HG02885 (cell line): ENCODE measurements around the gene ZNF584.
"Not testable (repeated sequence)": the region's sequence is repeated elsewhere in the genome, so short reads cannot be mapped to it uniquely, and the experiment has no call there.

ENCODE experiments used
- ATAC-seq: cut with Tn5 transposase; IDR thresholded peaks from one replicate; pipeline ENCODE4 v1.9.1; 2021; ENCODE audit warnings: mild to moderate bottlenecking; ENCODE audit not compliant: unreplicated experiment, poor library complexity

ZNF584 gene

DNA sequence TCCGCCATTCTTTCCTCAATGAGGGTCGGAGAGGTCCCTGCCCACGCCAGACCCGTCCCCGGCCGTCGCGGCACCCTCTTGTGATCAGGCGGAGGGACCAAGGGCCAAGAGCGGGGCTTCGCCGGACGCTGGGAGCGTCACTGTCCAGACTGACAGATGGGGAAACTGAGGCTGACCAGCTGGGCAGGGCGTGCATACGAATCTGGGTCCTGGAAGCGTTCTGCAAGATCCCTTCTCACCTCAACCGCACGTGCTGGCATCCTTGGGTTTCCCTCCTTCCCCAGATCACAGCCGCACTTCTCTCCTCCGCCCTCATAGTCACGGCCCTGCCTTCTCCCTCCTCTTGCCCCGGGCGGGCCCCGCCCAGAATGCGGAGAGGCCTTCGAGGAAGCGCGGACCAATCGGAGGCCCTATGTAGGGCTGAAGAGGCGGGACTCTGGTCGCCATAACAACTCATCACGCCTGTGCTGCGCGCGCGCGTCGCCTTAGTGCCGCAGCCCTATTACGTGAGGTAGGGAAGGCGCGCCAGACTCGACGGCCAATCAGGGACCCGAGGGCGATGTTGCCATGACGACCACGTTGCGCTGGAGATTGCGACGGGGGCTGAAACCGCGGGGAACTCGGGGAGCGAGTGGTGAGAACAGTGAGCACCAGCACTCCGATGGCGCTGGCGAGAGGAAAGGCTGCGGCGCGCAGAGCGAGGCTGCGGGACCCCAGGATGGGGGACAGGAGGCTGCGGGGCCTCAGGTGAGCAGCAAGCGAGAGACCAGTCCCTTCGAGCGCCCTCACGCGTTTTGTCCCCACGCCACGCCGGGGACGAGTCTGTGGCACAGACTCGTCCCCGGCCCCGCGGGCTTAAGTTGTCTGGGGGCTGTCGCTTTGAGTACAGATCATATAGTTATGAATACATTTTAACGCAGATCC is 7.3 kb upstream of the ZNF584 start:
- peak; percentile 98 for ATAC-seq

DNA sequence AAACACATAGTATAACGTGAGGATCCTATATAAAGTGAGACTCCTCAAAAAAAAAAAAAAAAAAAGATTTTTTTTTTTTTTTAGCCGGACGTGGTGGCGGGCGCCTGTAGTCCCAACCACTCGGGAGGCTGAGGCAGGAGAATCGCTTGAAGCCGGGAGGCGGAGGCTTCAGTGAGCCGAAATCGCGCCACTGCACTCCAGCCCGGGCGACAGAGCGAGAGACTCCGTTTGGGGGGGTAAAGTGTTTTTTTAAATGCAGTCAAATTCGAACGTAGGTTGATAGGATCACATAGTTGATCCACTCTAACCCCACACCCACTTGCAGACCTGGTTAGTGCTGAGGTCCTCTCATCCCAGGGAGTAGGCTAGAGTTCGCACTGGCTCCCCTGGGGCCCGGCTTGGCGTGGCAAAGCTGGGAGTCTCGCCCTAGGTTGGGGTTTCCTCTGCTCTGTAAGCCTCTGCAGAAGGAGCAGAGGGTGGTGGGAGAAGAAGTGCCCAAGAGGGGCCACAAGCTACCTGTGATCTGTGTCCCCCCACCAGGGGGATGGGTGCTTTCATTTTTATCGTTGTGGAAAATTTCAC is 6.5 kb upstream of the ZNF584 start:
- no peak for ATAC-seq

DNA sequence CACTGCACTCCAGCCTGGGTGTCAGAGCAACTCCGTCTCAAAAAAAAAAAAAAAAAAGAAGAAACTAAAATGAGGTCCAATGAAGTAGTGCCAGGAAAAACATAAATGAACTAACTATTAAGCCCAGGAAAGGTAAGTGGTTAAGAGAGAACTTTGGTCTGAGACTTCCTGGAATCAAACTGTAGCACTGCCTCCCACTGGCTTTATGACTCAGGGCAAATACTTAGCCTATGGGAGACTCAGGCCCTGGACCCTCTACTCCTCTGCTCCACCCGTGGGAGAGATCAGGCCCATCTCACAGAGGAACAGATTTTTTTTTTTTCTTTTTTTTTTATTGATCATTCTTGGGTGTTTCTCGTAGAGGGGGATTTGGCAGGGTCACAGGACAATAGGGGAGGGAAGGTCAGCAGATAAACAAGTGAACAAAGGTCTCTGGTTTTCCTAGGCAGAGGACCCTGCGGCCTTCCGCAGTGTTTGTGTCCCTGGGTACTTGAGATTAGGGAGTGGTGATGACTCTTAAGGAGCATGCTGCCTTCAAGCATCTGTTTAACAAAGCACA is 4.5 kb upstream of the ZNF584 start:
- not testable (repeated sequence) for ATAC-seq

DNA sequence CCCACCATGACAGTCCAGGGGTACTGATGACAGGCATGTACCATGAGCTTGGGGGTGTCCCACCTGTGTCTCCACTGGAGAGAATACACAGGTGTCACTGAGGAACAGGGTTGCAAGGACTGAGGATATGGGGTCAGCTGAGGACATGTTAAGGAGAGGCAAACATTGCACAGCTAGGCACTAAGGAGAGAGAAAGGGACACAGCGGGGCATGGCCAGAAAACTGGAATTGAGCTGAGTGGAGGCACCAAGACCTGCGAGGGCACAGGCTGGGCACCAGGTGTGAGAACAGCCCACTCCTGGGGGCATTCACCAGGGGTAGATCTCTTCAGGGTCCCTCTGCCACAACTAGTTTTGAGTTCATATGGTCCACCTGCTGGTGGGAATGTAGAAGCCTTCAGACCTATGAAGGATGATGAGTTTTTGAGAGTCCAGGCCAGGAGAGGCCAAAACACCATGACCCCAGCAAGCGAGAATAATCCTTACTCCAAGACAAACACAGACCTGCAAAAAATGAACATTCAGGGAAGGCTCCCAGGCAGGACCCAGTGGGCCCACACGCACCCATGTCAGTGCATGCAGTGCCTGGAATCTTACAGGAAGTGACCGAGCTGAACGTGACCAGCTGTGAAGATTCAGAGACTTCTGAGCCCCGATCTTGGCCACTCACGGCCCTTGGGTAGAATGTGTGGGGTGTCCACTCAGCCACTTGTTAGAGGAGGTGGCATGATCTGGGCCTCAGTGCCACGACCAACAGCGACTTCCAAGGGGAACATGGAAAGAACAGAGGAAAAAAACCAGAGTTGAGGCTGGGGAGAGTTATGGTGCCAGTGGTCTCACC is 1.4 kb upstream of the ZNF584 start:
- ATAC-seq, result no peak

DNA sequence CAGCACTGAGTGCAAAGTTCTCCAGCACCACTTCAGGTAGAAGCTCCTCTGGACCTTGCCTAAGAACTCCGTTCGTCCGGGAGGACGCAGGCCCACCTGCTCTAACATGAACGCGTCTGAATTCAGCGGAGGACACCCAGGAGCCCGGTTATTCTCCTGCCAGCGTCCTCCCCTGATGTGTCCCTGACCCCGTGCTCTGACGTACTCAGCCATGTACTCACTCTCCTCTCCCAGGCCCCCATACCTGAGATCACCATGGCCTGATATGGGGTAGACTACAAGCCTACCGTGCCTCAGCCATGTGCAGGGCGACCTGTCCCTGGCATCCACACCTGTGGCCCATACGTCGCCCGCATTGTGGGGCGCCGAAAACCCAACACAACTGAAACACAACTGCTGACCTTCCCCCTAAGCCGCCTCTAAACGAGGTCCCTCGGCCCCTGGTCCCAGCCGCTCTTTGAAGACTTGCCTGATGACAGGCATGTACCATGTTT is 744 bp upstream of the ZNF584 start:
- no peak for ATAC-seq

DNA sequence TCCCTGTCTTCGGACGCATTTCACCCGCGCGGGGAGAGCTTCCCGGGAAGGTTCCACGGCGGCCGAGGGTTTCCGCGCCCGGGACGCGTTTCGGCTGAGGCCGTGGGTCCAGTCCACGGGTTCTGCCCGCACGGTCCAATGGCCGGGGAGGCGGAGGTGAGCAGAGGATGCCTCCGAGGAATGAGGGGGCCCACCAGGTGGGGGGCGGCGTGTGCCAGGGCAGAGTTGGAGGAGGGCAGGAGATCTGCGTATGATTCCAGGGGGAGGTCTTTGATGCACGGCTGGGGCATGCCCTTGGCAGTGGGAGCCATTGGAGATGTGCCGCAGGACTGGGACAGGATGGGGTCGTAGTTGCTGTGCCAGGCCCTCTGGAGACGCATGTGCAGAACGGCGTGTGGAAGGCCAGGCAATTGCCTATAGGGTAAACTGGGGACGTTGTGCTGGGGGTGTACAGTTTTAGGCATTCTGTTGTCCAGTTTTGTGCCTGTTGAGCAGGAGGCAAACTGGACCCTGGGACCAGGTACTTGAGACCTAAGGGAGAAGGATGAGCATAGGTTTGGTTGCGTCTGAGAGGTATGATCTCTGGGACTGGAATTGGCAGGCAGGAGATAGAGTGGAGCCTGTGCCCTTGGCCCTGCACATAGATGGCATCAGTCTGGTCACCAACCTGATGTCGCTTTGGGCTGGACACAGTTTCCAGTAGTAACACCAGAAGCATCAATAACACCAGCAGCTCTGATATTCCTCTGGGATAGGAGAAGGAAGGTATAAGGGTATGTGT is 751 bp downstream of the ZNF584 start:
- peak; percentile 22 for ATAC-seq

DNA sequence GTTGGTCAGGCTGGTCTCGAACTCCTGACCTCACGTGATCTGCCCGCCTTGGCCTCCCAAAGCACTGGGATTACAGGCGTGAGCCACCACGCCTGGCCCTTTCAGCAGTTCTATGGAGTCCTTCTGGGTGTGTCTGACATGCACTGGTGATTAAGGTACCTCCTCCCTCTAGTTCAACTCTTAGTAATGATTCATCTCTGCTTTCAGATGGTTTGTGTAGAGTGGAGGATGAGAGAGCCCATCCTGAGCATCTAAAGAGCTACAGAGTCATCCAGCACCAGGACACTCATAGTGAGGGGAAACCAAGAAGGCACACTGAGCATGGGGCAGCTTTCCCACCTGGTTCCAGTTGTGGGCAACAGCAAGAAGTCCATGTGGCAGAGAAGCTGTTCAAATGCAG is 8.2 kb downstream of the ZNF584 start:
- no peak for ATAC-seq

DNA sequence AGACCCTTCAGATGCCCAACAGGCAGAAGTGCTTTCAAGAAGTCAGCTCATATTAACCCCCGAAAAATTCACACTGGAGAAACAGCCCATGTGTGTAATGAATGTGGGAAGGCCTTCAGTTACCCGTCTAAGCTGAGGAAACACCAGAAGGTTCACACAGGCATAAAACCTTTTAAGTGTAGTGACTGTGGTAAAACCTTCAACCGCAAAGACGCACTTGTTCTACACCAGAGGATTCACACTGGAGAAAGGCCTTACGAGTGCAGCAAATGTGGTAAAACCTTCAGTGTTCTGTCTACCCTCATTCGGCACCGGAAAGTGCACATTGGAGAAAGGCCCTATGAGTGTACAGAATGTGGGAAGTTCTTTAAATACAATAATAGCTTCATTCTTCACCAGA is 8.6 kb downstream of the ZNF584 start:
- no peak for ATAC-seq

DNA sequence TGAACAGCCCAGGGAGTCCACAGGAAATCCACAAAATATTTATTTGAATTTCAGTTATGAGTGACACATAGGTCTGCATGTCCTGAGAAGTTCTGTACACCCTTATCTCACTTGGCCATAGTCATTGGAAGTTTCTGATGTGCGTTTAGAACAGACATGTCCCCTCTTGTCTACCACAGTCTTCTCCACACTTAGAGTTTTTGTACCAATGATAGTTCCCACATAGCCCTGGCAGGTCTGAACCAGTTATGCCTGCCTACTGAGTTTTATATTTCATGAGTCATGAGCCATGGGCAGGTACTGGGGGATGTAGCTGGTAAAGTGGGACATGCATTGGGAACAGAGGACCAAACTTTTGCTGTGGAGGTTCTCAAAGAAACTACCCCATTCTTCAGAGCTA is 20.2 kb downstream of the ZNF584 start:
- ATAC-seq, result no peak

DNA sequence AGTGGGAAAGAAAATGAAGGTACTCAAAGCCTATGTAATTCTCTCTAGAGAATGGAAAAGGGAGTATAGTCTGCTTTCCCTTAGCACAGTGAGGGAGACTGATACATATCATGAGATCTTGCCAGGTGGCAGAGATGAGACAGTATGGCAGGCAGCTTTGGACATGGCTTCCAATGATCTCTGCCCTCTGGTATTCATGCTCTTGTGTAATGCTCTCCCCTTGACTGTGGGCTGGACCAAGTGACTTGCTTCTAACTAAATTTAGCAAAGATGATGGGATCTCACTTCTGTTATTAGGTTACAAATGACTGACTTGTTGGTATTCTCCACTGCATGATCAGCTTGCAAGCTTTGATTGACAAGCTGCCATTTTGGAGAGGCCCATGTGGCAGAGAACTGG is 21.3 kb downstream of the ZNF584 start:
- ATAC-seq, result no peak

DNA sequence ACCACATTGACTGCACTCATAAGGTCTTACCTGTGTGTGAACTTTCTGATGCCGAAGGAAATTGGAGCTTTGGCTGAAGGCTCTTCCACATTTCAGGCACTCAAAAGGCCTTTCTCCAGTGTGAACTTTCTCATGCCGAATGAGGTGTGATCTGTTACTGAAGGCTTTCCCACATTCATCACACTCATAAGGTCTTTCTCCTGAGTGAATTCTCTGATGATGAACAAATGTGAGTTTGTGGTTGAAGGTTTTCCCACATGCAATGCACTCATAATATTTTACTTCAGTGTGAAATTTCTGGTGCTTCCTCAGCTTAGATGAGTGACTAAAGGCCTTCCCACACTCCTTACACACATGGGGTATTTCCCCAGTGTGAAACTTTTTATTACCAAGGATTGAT is 25.8 kb downstream of the ZNF584 start:
- ATAC-seq, result no peak

DNA sequence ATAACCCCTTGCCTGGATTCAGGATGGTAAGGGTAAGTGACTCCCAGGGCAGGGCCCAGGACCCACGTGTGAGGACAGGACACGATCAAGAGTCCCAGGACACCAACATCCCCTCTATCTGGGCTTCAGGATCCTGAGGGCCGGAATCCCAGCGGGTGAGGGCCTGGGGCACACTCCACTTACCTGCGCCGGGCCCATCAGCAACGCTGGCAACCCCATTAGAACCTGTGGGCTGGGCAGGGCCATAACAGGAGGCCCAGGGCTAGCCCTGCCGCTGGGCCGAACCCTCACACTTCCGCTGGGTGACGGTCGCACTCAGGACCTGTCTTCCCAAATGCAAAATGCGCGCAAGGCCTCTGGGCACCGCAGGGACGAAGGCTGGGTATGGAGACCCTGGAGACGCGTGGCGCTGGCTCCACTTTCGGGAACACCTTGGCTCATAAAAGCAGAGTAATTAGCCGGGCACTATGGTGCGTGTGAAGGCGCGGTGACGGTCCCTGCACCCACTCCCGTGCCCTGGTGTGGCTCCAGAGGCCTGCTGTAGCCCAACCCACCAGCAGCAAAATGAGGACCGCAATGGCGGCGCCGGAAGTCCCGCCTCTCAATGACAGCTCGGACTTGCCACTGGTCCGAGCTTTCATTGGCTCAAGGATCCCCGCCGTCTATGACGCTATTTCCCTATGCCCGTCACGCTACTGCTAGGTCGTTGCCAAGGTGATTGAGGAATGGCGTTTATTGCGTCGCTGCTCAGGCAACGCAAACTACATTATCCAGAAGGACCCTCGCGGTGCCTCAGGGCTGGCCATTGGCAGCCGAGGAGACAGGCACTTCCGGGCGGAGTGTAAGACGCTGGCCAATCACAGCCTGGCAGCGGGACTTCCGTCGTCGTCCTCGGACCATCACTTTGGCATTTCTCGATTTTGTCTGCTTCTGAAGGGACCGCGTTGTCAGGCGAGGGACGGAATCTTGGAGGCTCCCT is 31.4 kb downstream of the ZNF584 start, which contains the start of gene ZNF132:
ZNF132 (minus strand) TSS at position 578 of the 979 bp plus-strand sequence; CDS start at position 246, 332 bp downstream.
- peak; percentile 95 for ATAC-seq

DNA sequence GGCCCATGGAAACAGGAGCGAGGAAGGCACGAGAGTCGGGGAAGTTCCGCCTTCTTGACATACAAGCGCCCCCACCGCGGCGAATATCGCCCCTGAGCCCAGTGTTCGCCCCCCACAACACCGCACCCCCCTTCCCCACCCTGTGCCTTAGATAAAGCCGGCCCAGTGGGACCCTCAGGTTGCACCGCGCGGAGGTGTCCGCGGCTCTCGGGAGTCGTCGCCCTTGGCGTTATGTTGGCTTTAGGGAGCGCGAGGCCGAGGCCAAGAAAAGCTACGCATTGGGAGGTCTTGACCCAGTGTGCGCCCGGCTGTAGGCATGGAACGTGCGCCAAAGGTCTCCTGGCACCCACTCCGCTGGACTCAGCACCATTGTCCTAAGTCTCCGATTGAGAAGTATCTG is 32.1 kb downstream of the ZNF584 start:
- ATAC-seq, result no peak

DNA sequence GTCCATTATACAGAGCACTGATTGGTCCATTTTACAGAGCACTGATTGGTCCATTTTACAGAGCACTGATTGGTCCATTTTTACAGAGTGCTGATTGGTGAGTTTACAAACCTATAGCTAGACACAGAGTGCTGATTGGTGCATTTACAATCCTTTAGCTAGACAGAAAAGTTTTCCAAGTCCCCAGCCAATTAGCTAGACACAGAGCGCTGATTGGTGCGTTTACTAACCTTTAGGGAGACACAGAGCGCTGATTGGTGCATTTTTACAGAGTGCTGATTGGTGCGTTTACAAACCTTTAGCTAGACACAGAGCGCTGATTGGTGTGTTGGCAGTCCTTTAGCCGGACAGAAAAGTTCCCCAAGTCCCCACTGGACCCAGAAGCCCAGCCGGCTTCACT is 34.5 kb downstream of the ZNF584 start:
- ATAC-seq, result not testable (repeated sequence)

DNA sequence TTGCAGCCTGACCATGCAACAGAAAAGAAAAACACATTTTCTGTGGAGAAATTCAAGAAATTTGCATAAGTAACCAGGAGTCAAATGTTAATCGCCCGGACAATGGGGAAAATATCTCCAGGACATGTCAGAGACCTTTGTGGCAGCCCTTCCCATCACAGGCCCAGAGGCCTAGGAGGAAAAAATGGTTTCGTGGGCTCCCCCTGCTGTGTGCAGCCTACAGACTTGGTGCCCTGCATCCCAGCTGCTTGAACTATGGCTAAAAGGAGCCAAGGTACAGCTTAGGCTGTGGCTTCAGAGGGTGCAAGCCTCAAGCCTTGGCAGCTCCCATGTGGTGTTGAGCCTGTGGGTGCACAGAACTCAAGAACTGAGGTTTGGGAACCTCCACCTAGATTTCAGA is 40.4 kb downstream of the ZNF584 start:
- not testable (repeated sequence) for ATAC-seq

DNA sequence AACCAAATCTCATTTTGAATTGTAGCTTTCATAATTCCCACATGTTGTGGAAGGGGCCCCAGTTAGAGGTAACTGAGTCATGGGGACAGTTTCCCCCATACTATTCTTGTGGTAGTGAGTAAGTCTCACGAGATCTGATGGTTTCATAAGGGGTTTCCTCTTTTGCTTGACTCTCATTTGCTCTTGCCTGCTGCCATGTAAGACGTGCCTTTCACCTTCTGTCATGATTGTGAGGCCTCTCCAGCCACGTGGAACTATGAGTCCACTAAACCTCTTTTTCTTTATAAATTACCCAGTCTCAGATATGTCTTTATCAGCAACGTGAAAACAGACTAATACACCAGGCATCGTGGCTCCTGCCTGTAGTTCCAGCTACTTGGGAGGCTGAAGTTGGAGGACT is 41.5 kb downstream of the ZNF584 start:
- ATAC-seq, result not testable (repeated sequence)

DNA sequence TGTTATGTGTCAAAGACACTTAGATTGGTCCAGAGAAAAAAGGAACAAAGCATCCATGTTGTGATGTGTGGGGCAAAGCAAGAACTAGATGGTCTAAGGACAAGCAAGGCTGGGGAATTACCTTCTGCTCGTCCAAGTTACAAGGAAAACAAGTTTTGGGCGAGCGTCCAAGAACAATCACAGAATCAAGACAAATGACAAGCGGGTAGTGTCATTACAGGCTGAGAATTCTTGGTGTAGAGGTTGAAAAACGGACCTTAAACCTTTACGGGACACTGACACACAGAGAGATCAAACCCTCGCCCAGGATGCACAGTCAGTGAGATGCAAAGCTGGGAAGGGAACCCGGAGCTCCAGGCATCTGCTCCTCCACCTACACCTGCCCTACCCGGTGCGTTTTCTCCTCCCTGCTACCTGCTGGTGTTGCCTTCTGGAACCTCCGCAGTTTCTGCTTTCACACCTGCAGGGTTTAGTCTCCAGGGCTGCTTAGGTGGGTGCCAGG is 42.5 kb downstream of the ZNF584 start:
- no peak for ATAC-seq
